Measurements from ENCODE around the gene UBA5.

The UBA5 gene

DNA sequence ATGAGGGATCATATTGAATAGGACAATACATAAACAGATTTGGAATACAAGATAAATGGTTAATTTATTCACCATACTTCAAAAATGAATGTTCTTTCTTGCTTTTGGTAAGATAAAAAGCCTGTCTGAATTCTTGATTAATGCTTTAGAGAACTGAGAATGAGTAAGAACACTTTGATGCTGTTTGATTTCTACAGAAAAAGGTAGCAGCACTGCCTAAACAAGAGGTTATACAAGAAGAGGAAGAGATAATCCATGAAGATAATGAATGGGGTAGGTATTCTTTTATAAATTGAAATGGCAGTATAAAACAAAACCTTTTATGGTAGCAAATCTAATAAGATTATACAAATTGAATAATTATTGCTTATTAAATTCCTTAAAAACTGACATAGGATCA is 15.3 kb downstream of the UBA5 start:
- TF ChIP-seq, protein P1, sequence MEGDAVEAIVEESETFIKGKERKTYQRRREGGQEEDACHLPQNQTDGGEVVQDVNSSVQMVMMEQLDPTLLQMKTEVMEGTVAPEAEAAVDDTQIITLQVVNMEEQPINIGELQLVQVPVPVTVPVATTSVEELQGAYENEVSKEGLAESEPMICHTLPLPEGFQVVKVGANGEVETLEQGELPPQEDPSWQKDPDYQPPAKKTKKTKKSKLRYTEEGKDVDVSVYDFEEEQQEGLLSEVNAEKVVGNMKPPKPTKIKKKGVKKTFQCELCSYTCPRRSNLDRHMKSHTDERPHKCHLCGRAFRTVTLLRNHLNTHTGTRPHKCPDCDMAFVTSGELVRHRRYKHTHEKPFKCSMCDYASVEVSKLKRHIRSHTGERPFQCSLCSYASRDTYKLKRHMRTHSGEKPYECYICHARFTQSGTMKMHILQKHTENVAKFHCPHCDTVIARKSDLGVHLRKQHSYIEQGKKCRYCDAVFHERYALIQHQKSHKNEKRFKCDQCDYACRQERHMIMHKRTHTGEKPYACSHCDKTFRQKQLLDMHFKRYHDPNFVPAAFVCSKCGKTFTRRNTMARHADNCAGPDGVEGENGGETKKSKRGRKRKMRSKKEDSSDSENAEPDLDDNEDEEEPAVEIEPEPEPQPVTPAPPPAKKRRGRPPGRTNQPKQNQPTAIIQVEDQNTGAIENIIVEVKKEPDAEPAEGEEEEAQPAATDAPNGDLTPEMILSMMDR (IDR thresholded peaks at IDR 0.05; ENCODE audit: insufficient read depth, low read depth, low read length, missing control alignments) = no peak
- no peak overlapping the region for H3K4me3 ChIP-seq (ENCODE audit: low read depth, low read length)
- no peak for DNase-seq (ENCODE audit: low read depth)

DNA sequence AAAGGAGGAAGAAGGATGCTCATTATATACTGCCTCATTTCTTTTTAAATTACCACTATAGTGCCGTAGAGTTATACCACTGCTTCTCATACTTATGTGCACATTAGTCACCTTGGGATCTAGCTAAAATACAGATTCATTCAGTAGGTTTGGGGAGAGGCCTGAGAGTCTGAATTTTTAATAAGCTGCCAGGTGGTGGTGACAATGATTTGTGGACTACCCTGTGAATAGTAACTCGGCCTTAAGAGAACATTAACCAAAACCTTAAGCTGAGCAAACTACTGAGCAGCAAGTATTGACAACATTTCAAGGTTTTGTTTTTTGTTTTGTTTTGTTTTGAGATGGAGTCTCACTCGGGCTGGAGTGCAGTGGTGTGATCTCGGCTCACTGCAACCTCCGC is 19.8 kb downstream of the UBA5 start:
- TF ChIP-seq, protein P1 (IDR thresholded peaks at IDR 0.05; ENCODE audit: insufficient read depth, low read depth, low read length, missing control alignments) = no peak
- no peak for DNase-seq (ENCODE audit: low read depth)
- H3K4me3 ChIP-seq (ENCODE audit: low read depth, low read length) = no peak overlapping the region

DNA sequence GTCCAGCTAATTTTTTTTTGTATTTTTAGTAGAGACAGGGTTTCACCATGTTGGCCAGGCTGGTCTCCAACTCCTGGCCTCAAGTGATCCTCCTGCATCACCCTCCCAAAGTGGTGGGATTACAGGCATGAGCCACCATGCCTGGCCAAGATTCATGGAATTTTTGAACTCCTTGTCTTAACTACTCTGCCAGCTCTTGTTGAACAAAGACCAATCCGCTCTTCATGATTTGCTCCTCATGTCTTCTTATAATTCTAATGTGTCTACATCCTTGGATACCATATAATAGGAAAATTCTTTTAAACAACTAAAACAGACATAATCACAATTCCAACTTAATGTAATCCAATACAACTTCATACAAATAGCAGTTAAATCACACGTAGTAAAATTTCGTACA is 21.3 kb downstream of the UBA5 start:
- no peak overlapping the region for H3K4me3 ChIP-seq (ENCODE audit: low read depth, low read length)
- TF ChIP-seq, protein P1 (IDR thresholded peaks at IDR 0.05; ENCODE audit: insufficient read depth, low read depth, low read length, missing control alignments) = no peak
- DNase-seq (ENCODE audit: low read depth) = no peak

DNA sequence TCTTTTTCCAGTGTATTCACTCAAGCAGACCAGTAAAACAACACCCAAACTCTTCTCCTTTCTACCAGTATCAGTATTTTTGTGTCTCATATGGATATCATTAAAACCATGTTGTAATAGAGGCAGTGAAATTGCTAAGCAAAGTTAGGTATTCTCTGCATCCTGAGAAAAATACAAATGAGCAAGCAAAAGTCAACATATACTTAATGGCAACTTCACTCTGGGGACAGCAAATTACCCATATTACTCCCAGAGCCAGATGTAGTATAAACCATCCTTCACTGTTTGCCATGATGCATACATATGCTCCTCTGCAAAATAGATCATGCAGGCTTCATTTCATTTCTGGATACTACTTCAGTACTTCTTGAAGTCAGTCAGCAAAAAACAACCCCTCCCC is 22.1 kb downstream of the UBA5 start:
- H3K4me3 ChIP-seq (ENCODE audit: low read depth, low read length) = no peak overlapping the region
- DNase-seq (ENCODE audit: low read depth) = no peak
- TF ChIP-seq, protein P1 (IDR thresholded peaks at IDR 0.05; ENCODE audit: insufficient read depth, low read depth, low read length, missing control alignments) = no peak

DNA sequence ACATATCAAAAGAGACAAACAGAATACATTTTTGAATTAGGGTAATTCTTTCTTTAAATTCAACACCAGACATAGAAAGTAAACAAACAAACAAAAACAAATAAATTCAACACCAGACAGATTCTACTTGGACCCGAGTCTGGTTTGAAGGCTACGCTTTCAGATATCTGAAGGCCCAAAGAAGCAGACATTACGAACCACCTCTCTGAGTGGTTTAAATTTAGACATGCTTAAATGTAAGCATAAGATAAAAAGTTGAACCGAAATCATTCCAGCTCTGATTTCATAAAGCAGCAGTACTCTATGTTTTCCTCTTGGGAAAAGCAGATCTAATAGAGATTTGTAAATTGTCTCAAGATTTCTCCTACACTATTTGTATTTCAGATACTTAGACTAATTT is 29.9 kb downstream of the UBA5 start:
- TF ChIP-seq, protein P1 (IDR thresholded peaks at IDR 0.05; ENCODE audit: insufficient read depth, low read depth, low read length, missing control alignments) = no peak

DNA sequence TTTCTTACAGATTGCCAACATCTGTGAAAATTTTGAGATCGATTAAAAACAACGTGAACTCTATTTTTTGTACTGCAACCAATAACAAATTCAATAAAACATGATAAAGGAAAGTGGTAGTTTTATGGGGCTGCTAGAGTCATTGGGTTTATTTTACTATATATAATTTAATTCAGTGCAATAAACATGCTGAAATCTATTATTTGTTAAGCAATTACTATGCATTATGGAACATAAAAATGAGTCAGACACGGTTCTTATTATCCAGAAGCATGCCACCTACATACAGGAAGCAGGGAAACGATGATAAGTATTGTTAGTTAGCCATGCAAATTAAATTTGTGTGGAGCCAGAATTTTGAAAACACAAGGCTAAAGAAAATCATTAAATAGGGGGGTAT is 34.9 kb downstream of the UBA5 start:
- TF ChIP-seq, protein P1 (IDR thresholded peaks at IDR 0.05; ENCODE audit: insufficient read depth, low read depth, low read length, missing control alignments) = no peak
- H3K4me3 ChIP-seq (ENCODE audit: low read depth, low read length) = no peak overlapping the region
- DNase-seq (ENCODE audit: low read depth) = no peak

More for the DNA sequence above, 29.9 kb downstream of the UBA5 start:
- no peak overlapping the region for H3K4me3 ChIP-seq (ENCODE audit: low read depth, low read length)
- DNase-seq (ENCODE audit: low read depth) = no peak

DNA sequence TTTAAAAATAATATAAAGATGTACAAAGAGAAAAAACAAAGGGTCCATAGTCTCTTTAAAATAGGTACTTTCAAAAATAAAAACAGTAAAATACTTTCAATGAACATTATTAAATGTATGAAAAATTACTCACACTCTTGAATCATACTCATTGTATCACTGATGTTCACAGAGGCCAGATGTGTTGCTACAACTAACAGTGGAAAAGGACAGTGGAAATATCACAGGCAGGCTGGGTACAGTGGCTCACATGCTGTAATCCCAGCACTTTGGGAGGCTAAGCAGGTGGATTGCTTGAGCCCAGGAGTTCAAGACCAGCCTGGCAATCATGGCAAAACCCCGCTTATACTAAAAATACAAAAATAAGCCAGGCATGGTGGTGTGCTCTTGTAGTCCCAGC is 35.3 kb downstream of the UBA5 start:
- no peak overlapping the region for H3K4me3 ChIP-seq (ENCODE audit: low read depth, low read length)
- no peak for DNase-seq (ENCODE audit: low read depth)
- TF ChIP-seq, protein P1 (IDR thresholded peaks at IDR 0.05; ENCODE audit: insufficient read depth, low read depth, low read length, missing control alignments) = no peak

All from GM12865 (cell line).